ENCODE measurements around the gene SUMO3. TPM values are rescaled to one million over a fixed set of nuclear protein-coding genes. Genes with fewer than 3 reads are reported as not detected.

Gene SUMO3
- total and polyA plus RNA-seq, 2 experiments from 2014 or later: 90.8 to 103 TPM

DNA sequence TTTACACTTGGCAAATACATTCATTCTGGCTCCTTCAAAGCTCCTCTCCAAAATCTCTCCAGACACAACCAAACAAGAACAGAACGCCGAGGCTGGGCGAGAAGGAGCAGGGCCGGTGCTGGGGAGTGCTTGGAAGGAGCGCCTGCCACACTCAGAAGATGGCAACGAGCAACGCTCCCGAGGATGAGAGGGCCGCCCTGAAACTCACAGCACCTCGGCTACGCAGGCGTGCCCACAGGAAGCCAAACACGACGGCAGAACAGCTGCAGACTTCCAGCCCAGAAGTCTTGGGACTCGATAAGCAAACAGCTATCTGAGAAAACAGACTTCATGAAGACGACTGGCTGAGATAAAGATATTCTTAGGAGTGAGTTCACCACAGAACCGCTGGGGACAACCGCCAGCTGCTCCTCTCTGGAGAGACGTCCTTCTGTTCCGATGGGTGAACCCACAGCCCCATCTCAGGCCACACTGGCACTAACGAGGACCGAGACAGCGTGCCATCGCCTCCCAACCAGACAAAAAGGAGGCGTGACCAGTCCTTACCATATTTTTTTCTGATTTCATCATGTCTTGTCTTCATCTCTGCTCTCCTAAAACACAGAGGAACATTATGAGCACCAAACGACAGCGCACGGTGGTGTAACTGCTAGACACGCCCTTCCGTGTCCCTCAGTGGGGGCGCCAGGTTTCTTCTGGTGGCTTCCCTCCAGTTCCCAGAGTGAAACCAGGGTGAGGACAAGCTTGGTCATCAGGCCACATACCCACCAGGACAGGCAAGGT lies 37.0 kb upstream of the SUMO3 start:
- H3F3A ChIP-seq (replicated peaks; ENCODE audit: low read depth): 0 out of 2 replicates have a peak, but pooled peaks cover 1% of the 10 kb centered on the region
- no peaks in the 10 kb centered on the region for H3K4me1 ChIP-seq (ENCODE audit: insufficient read depth)
- H3K27ac ChIP-seq (ENCODE audit: low read depth): no peak overlapping the region
- peaks cover 36% of the 10 kb centered on the region for H3K36me3 ChIP-seq (ENCODE audit: insufficient read depth)
- H3K4me3 ChIP-seq: no peak overlapping the region
- TF ChIP-seq CREB1 (CRISPR knock-in tag; IDR thresholded peaks at IDR 0.05; ENCODE audit: low read depth): no peak
- TF ChIP-seq, protein P1, sequence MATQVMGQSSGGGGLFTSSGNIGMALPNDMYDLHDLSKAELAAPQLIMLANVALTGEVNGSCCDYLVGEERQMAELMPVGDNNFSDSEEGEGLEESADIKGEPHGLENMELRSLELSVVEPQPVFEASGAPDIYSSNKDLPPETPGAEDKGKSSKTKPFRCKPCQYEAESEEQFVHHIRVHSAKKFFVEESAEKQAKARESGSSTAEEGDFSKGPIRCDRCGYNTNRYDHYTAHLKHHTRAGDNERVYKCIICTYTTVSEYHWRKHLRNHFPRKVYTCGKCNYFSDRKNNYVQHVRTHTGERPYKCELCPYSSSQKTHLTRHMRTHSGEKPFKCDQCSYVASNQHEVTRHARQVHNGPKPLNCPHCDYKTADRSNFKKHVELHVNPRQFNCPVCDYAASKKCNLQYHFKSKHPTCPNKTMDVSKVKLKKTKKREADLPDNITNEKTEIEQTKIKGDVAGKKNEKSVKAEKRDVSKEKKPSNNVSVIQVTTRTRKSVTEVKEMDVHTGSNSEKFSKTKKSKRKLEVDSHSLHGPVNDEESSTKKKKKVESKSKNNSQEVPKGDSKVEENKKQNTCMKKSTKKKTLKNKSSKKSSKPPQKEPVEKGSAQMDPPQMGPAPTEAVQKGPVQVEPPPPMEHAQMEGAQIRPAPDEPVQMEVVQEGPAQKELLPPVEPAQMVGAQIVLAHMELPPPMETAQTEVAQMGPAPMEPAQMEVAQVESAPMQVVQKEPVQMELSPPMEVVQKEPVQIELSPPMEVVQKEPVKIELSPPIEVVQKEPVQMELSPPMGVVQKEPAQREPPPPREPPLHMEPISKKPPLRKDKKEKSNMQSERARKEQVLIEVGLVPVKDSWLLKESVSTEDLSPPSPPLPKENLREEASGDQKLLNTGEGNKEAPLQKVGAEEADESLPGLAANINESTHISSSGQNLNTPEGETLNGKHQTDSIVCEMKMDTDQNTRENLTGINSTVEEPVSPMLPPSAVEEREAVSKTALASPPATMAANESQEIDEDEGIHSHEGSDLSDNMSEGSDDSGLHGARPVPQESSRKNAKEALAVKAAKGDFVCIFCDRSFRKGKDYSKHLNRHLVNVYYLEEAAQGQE (IDR thresholded peaks at IDR 0.05; ENCODE audit: unreplicated experiment): no peak
- TF ChIP-seq, protein P2, sequence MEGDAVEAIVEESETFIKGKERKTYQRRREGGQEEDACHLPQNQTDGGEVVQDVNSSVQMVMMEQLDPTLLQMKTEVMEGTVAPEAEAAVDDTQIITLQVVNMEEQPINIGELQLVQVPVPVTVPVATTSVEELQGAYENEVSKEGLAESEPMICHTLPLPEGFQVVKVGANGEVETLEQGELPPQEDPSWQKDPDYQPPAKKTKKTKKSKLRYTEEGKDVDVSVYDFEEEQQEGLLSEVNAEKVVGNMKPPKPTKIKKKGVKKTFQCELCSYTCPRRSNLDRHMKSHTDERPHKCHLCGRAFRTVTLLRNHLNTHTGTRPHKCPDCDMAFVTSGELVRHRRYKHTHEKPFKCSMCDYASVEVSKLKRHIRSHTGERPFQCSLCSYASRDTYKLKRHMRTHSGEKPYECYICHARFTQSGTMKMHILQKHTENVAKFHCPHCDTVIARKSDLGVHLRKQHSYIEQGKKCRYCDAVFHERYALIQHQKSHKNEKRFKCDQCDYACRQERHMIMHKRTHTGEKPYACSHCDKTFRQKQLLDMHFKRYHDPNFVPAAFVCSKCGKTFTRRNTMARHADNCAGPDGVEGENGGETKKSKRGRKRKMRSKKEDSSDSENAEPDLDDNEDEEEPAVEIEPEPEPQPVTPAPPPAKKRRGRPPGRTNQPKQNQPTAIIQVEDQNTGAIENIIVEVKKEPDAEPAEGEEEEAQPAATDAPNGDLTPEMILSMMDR (conservative IDR thresholded peaks at IDR 0.05; ENCODE audit: low read depth in 2 of 2): no peak
- peaks cover 50% of the 10 kb centered on the region for H3K79me2 ChIP-seq (replicated peaks; ENCODE audit: insufficient read depth)
- DNase-seq (ENCODE audit: low spot score) (no peak), ATAC-seq (no peak)
- no peak overlapping the region for H3K4me2 ChIP-seq
- Mint-ChIP-seq H3K4me1 (no peaks in the 10 kb centered on the region), H3K9me3 (no peaks in the 10 kb centered on the region), H3K27ac (no peak overlapping the region), H3K36me3 (ENCODE audit: low read depth) (peaks cover 70% of the 10 kb centered on the region), H3K27me3 (ENCODE audit: insufficient read depth, low read depth, poor library complexity) (peaks cover 16% of the 10 kb centered on the region), H3K4me3 (no peak overlapping the region)
- no peaks in the 10 kb centered on the region for H3K27me3 ChIP-seq (ENCODE audit: insufficient read depth)
- no peaks in the 10 kb centered on the region for H3K9me2 ChIP-seq (ENCODE audit: insufficient read depth)
- no peak overlapping the region for H2AFZ ChIP-seq
- H4K20me1 ChIP-seq (replicated peaks; ENCODE audit: insufficient read depth): peaks cover 15% of the 10 kb centered on the region

DNA sequence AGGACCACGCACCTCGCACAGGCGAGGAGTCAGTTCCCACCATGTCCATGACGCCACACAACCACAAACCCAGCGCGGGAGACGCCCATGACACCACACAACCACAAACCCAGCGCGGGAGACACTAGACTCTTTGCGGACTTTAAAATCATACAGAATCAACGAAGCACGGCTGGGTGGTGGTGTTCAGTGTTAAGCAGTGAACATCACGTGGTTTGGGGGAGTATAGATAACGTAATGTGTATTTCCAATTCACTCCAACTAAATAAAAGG lies 36.5 kb upstream of the SUMO3 start:
- Mint-ChIP-seq H3K27ac (no peak overlapping the region), H3K36me3 (ENCODE audit: low read depth) (peaks cover 70% of the 10 kb centered on the region), H3K4me3 (no peak overlapping the region), H3K4me1 (no peaks in the 10 kb centered on the region), H3K9me3 (no peaks in the 10 kb centered on the region), H3K27me3 (ENCODE audit: insufficient read depth, low read depth, poor library complexity) (peaks cover 16% of the 10 kb centered on the region)
- Histone ChIP-seq H4K20me1 (replicated peaks; ENCODE audit: insufficient read depth) (peaks cover 10% of the 10 kb centered on the region), H3K4me1 (ENCODE audit: insufficient read depth) (no peaks in the 10 kb centered on the region), H3K27ac (ENCODE audit: low read depth) (no peak overlapping the region), H3K27me3 (ENCODE audit: insufficient read depth) (no peaks in the 10 kb centered on the region), H3K4me3 (no peak overlapping the region), H3K79me2 (replicated peaks; ENCODE audit: insufficient read depth) (peaks cover 44% of the 10 kb centered on the region), H3F3A (replicated peaks; ENCODE audit: low read depth) (0 out of 2 replicates have a peak, but pooled peaks cover 3% of the 10 kb centered on the region), H3K4me2 (no peak overlapping the region), H3K9me2 (ENCODE audit: insufficient read depth) (no peaks in the 10 kb centered on the region), H2AFZ (no peak overlapping the region), H3K36me3 (ENCODE audit: insufficient read depth) (peaks cover 41% of the 10 kb centered on the region)
- ATAC-seq (no peak), DNase-seq (ENCODE audit: low spot score) (no peak)
- TF ChIP-seq, protein P2 (conservative IDR thresholded peaks at IDR 0.05; ENCODE audit: low read depth in 2 of 2): no peak
- TF ChIP-seq EZH2 (IDR thresholded peaks at IDR 0.05; ENCODE audit: low read depth, unreplicated experiment): no peak
- TF ChIP-seq, protein P1 (IDR thresholded peaks at IDR 0.05; ENCODE audit: unreplicated experiment): no peak
- no peak for TF ChIP-seq ZNF331 (CRISPR knock-in tag; IDR thresholded peaks at IDR 0.05; ENCODE audit: low read depth)
- TF ChIP-seq CREB1 (CRISPR knock-in tag; IDR thresholded peaks at IDR 0.05; ENCODE audit: low read depth): no peak
